WTC11 (cell line): ENCODE measurements around the gene PLCH2. TPM values are rescaled to one million over a fixed set of nuclear protein-coding genes. Genes with fewer than 3 reads are reported as not detected.

Source experiments
- ATAC-seq: fragments of 200-7000 bp; cut with Tn5 transposase; 2 replicates; pipeline ENCODE4 v1.10.0; 2021; ENCODE audit warnings: mild to moderate bottlenecking, moderate library complexity
- CTCF ChIA-PET: fragments of 300-600 bp; sonication (Branson Sonifier 250); formaldehyde crosslinking; loops from one replicate; lab custom pipeline; 2021; ENCODE audit warnings: antibody characterized with exemption; lab: Charles Lee
- POLR2A ChIA-PET: fragments of 350-600 bp; sonication (Branson Sonifier 250); formaldehyde crosslinking; loops from one replicate; lab custom pipeline; 2021; ENCODE audit warnings: antibody characterized with exemption; lab: Charles Lee
- DNase-seq: peaks from one replicate; pipeline ENCODE4 v3.0.0; 2021; ENCODE audit warnings: low spot score
- H3K27ac Mint-ChIP-seq: 2 replicates; pipeline ENCODE4 v1.8.0; 2021; ENCODE audit warnings: mixed read lengths
- H3K27me3 Mint-ChIP-seq: 2 replicates; pipeline ENCODE4 v1.8.0; 2021; ENCODE audit warnings: low read depth, mild to moderate bottlenecking, moderate library complexity, mixed read lengths
- H3K36me3 Mint-ChIP-seq: 2 replicates; pipeline ENCODE4 v1.8.0; 2021; ENCODE audit warnings: mixed read lengths
- H3K4me1 Mint-ChIP-seq: 2 replicates; pipeline ENCODE4 v1.8.0; 2022; ENCODE audit warnings: mixed read lengths
- H3K4me3 Mint-ChIP-seq: 2 replicates; pipeline ENCODE4 v1.8.0; 2021; ENCODE audit warnings: mild to moderate bottlenecking, moderate library complexity, mixed read lengths
- H3K9me3 Mint-ChIP-seq: 2 replicates; pipeline ENCODE4 v1.8.0; 2021; ENCODE audit warnings: mixed read lengths
- ATF3 ChIP-seq: sonication (generic); formaldehyde crosslinking; conservative IDR thresholded peaks from 2 replicates; pipeline ENCODE4 v1.8.1; 2022; ENCODE audit warnings: mild to moderate bottlenecking, missing genetic modification reagents
- CBFB ChIP-seq: sonication (generic); formaldehyde crosslinking; IDR thresholded peaks from 2 replicates; pipeline ENCODE4 v1.8.1; 2022; ENCODE audit warnings: mild to moderate bottlenecking, low read depth, missing genetic modification reagents
- E2F1 ChIP-seq: sonication (generic); formaldehyde crosslinking; IDR thresholded peaks from 2 replicates; pipeline ENCODE4 v1.8.0; 2022; ENCODE audit warnings: mild to moderate bottlenecking, missing genetic modification reagents
- ETV6 ChIP-seq: sonication (generic); formaldehyde crosslinking; IDR thresholded peaks from 2 replicates; pipeline ENCODE4 v1.8.1; 2022; ENCODE audit warnings: mild to moderate bottlenecking, missing genetic modification reagents
- FOXP1 ChIP-seq: sonication (generic); formaldehyde crosslinking; IDR thresholded peaks from 2 replicates; pipeline ENCODE4 v1.8.0; 2022; ENCODE audit warnings: missing genetic modification reagents, mild to moderate bottlenecking, moderate library complexity, borderline replicate concordance
- GTF2I ChIP-seq: fragments of 250-450 bp; sonication (Bioruptor Pico); conservative IDR thresholded peaks from 2 replicates; pipeline ENCODE4 v1.4.0; 2021; ENCODE audit warnings: mild to moderate bottlenecking
- IRF1 ChIP-seq: sonication (generic); formaldehyde crosslinking; IDR thresholded peaks from 2 replicates; pipeline ENCODE4 v1.8.0; 2023; ENCODE audit warnings: missing genetic modification reagents
- IRF2 ChIP-seq: sonication (generic); formaldehyde crosslinking; IDR thresholded peaks from 2 replicates; pipeline ENCODE4 v1.8.0; 2022; ENCODE audit warnings: low read depth, missing genetic modification reagents, borderline replicate concordance
- KAT7 ChIP-seq: sonication (generic); formaldehyde crosslinking; IDR thresholded peaks from 2 replicates; pipeline ENCODE4 v1.8.1; 2023; ENCODE audit warnings: missing genetic modification reagents, mild to moderate bottlenecking, borderline replicate concordance
- MLX ChIP-seq: sonication (generic); formaldehyde crosslinking; IDR thresholded peaks from 2 replicates; pipeline ENCODE4 v1.8.1; 2023; ENCODE audit warnings: mild to moderate bottlenecking, missing genetic modification reagents, moderate library complexity
- MXD4 ChIP-seq: fragments of 250-450 bp; sonication (Bioruptor Pico); IDR thresholded peaks from 2 replicates; pipeline ENCODE4 v1.8.0; 2021; ENCODE audit warnings: mild to moderate bottlenecking, moderate library complexity, borderline replicate concordance
- NFATC4 ChIP-seq: fragments of 250-450 bp; sonication (Bioruptor Pico); IDR thresholded peaks from 2 replicates; pipeline ENCODE4 v1.9.0; 2021; ENCODE audit warnings: mild to moderate bottlenecking
- NR1H2 ChIP-seq: sonication (generic); formaldehyde crosslinking; IDR thresholded peaks from 2 replicates; pipeline ENCODE4 v1.9.0; 2021; ENCODE audit warnings: mild to moderate bottlenecking, moderate library complexity, missing genetic modification reagents
- NR2C2 ChIP-seq: sonication (generic); formaldehyde crosslinking; IDR thresholded peaks from 2 replicates; pipeline ENCODE4 v1.8.0; 2022; ENCODE audit warnings: mild to moderate bottlenecking, missing genetic modification reagents
- NR3C1 ChIP-seq: sonication (generic); formaldehyde crosslinking; conservative IDR thresholded peaks from 2 replicates; pipeline ENCODE4 v1.8.1; 2023; ENCODE audit warnings: low read depth, mild to moderate bottlenecking, missing genetic modification reagents
- PRDM15 ChIP-seq: sonication (generic); formaldehyde crosslinking; IDR thresholded peaks from 2 replicates; pipeline ENCODE4 v1.8.0; 2022; ENCODE audit warnings: missing genetic modification reagents
- RORB ChIP-seq: fragments of 250-450 bp; sonication (Bioruptor Pico); IDR thresholded peaks from 2 replicates; pipeline ENCODE4 v1.9.0; 2021; ENCODE audit warnings: mild to moderate bottlenecking
- SP1 ChIP-seq: sonication (generic); formaldehyde crosslinking; conservative IDR thresholded peaks from 2 replicates; pipeline ENCODE4 v1.8.1; 2022; ENCODE audit warnings: missing genetic modification reagents
- TEAD1 ChIP-seq: sonication (generic); formaldehyde crosslinking; IDR thresholded peaks from 2 replicates; pipeline ENCODE4 v1.8.0; 2022; ENCODE audit warnings: mild to moderate bottlenecking, missing genetic modification reagents
- TP53 ChIP-seq: sonication (generic); formaldehyde crosslinking; IDR thresholded peaks from 2 replicates; pipeline ENCODE4 v1.8.1; 2023; ENCODE audit warnings: mild to moderate bottlenecking, missing genetic modification reagents
- ZBTB43 ChIP-seq: sonication (generic); formaldehyde crosslinking; IDR thresholded peaks from 2 replicates; pipeline ENCODE4 v1.8.1; 2023; ENCODE audit warnings: mild to moderate bottlenecking, missing genetic modification reagents
- ZMAT4 ChIP-seq: fragments of 250-450 bp; sonication (Bioruptor Pico); IDR thresholded peaks from 2 replicates; pipeline ENCODE4 v1.9.0; 2021; ENCODE audit warnings: mild to moderate bottlenecking
- ZNF138 ChIP-seq: sonication (generic); formaldehyde crosslinking; conservative IDR thresholded peaks from 2 replicates; pipeline ENCODE4 v1.8.1; 2022; ENCODE audit warnings: mild to moderate bottlenecking, moderate library complexity, missing genetic modification reagents
- ZNF232 ChIP-seq: sonication (generic); formaldehyde crosslinking; IDR thresholded peaks from 2 replicates; pipeline ENCODE4 v1.8.0; 2022; ENCODE audit warnings: mild to moderate bottlenecking, missing genetic modification reagents
- ZNF281 ChIP-seq: sonication (generic); formaldehyde crosslinking; IDR thresholded peaks from 2 replicates; pipeline ENCODE4 v1.8.0; 2023; ENCODE audit warnings: mild to moderate bottlenecking, missing genetic modification reagents
- ZNF423 ChIP-seq: fragments of 250-450 bp; sonication (Bioruptor Pico); IDR thresholded peaks from 2 replicates; pipeline ENCODE4 v2.1.2; 2022; ENCODE audit warnings: mild to moderate bottlenecking, moderate library complexity
- ZNF671 ChIP-seq: fragments of 250-450 bp; sonication (Bioruptor Pico); IDR thresholded peaks from 2 replicates; pipeline ENCODE4 v1.8.0; 2021; ENCODE audit warnings: mild to moderate bottlenecking
- total RNA-seq: library from RNA; stranded (reverse); gene quantifications from 3 replicates; pipeline ENCODE4 v1.2.3, GENCODE V29; 2021

Gene PLCH2
- total RNA-seq, 1 experiment from 2014 or later = 0.17 TPM

GRCh38 chr1:2427051-2427450 lies 49.0 kb upstream of the PLCH2 start:
- H3K4me3 Mint-ChIP-seq = no peak overlapping the region
- CTCF ChIA-PET = no interaction called here
- POLR2A ChIA-PET = no interaction called here
- H3K27me3 Mint-ChIP-seq = peaks cover 19% of the 10 kb centered on the region
- H3K9me3 Mint-ChIP-seq = peaks cover 26% of the 10 kb centered on the region
- ATAC-seq (no peak), DNase-seq (no peak)
- no peak overlapping the region for H3K27ac Mint-ChIP-seq
- no peak for TF ChIP-seq ZNF232 (CRISPR knock-in tag)
- TF ChIP-seq ZNF138 (CRISPR knock-in tag) = no peak
- no peak for TF ChIP-seq GTF2I (CRISPR knock-in tag)
- no peak for TF ChIP-seq CBFB (CRISPR knock-in tag)
- no peak for TF ChIP-seq ETV6 (CRISPR knock-in tag)
- no peak for TF ChIP-seq ZMAT4 (CRISPR knock-in tag)
- TF ChIP-seq E2F1 (CRISPR knock-in tag) = no peak
- no peak for TF ChIP-seq ZNF281 (CRISPR knock-in tag)
- no peak for TF ChIP-seq TP53 (CRISPR knock-in tag)
- no peak for TF ChIP-seq NFATC4 (CRISPR knock-in tag)
- TF ChIP-seq KAT7 (CRISPR knock-in tag) = no peak
- TF ChIP-seq ZBTB43 = no peak
- TF ChIP-seq MXD4 = no peak
- TF ChIP-seq IRF2 = no peak
- TF ChIP-seq ZNF423 (CRISPR knock-in tag) = no peak
- no peak for TF ChIP-seq TEAD1
- TF ChIP-seq ATF3 = no peak
- TF ChIP-seq IRF1 = no peak
- TF ChIP-seq MLX (CRISPR knock-in tag) = no peak
- H3K36me3 Mint-ChIP-seq = no peaks in the 10 kb centered on the region
- no peaks in the 10 kb centered on the region for H3K4me1 Mint-ChIP-seq

GRCh38 chr1:2427976-2428375 lies 48.1 kb upstream of the PLCH2 start:
- ChIA-PET CTCF (no interaction called here), POLR2A (no interaction called here)
- Mint-ChIP-seq H3K27me3 (peaks cover 9% of the 10 kb centered on the region), H3K4me1 (no peaks in the 10 kb centered on the region), H3K9me3 (peaks cover 18% of the 10 kb centered on the region), H3K27ac (no peak overlapping the region), H3K4me3 (no peak overlapping the region), H3K36me3 (no peaks in the 10 kb centered on the region)
- DNase-seq (no peak), ATAC-seq (no peak)
- TF ChIP-seq ZNF138 (CRISPR knock-in tag) (no peak), NR3C1 (CRISPR knock-in tag) (no peak), RORB (CRISPR knock-in tag) (no peak), NR1H2 (no peak), FOXP1 (no peak), SP1 (CRISPR knock-in tag) (no peak), TEAD1 (no peak), ZNF423 (CRISPR knock-in tag) (no peak), ATF3 (no peak), NR2C2 (CRISPR knock-in tag) (no peak), ZNF671 (no peak), PRDM15 (CRISPR knock-in tag) (no peak)
